Measurements from ENCODE around the gene KLHL17.
"Not testable (repeated sequence)": the region's sequence is repeated elsewhere in the genome, so short reads cannot be mapped to it uniquely, and the experiment has no call there.

The KLHL17 gene

DNA sequence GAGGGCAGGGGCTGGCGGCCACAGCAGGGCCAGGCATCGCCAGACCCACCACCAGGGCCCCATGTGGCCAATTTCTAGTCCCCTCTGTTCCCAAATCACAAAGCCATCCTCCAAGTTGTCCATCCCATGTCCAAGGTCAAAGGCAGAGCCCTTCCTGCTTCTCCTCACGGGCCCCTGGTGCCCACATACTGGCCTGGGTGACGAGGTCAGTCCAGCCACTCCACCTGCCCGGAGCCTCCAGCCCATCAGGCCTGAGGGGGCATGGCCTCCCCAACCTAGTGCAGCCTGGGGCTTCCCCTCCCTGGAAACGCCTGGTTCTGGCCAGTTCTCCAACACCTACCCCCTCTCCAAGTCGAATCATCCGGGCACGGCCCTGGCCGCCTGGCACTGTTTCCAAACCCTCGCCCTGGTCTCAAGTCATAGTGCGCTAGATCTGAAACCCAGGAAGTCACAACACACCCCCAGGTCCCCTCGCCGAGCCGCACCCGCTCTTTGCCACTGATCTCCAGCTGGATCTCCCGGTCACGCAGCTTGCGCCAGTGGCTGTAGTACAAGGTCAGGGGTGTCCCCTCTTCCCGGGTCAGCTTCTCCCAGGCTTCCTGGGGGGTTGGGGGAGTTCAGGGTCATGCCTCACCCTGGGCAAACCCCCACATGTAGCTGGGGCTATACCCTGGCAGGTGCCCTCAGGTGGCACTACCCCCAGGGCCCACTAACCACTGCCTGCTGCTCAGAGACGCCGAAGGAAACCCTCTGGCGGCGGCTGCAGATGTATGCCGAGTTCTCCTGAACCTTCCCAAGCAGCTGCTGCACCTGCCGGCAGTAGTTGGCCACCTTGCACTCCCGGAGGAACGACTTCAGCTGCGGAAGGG is 14.5 kb upstream of the KLHL17 start:
- Histone ChIP-seq H3K27ac (no peak overlapping the region), H3K4me3 (no peak overlapping the region)

DNA sequence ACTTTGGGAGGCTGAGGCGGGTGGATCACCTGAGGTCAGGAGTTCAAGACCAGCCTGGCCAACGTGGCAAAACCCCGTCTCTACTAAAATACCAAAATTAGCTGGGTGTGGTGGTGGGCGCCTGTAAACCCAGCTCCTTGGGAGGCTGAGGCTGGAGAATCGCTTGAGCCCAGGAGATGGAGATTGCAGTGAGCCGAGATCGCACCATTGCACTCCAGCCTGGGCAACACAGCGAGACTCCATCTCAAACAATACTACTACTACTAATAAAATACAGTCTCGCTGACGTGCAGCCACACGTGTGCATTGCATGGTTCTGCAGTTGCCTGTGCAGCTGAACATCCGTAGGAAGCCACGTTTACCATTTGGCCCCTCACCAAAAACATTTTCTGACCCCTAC is 13.6 kb upstream of the KLHL17 start:
- H3K4me3 ChIP-seq, H3K27ac ChIP-seq: not testable (repeated sequence)

GRCh38 chr1:947958-948357 is 12.4 kb upstream of the KLHL17 start:
- Histone ChIP-seq H3K4me3 (no peak overlapping the region), H3K27ac (no peak overlapping the region)

- no peak overlapping the region for H3K4me3 ChIP-seq
- H3K27ac ChIP-seq = no peak overlapping the region
Measured at GRCh38 chr1:950268-950667, 10.1 kb upstream of the KLHL17 start.

DNA sequence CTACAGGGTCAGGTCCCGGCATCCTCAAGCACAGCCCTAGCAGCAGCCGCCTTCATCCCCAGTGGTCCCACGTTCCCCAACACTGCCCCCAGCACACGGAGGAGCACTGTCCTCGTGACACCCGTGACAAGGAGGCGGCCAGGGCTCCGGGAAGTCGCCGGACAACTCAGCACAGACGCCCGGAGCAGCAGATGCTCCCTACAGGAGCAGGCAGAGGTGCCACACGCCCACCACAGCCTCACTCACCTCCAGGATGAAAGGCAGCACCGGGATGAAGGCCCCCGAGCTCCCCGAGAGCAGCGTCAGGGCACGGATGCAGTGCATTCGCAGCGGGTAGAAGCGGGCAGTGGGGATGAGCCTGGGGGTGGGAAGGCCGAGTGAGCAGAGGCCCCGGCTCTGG is 9.5 kb upstream of the KLHL17 start:
- no peak overlapping the region for H3K27ac ChIP-seq
- no peak overlapping the region for H3K4me3 ChIP-seq

DNA sequence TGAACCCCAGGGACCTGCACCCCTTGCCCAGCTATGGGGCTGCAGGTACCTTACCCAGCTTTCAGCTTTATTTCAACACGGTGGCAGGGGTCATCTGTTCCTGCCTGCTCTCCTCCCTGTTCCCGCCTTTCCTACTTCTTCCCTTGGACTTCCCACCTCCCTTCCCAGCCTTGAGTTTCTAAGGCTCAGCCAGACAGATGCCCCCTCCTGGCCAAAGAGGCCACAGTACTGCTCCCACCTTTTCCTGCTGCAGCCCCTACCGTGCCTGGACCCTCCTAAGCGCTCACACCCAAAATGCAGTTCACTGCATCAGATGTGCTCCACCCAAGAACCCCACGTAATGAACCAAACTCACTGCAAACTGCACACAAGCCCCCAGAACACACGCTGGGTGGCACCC is 9.0 kb upstream of the KLHL17 start:
- H3K4me3 ChIP-seq = no peak overlapping the region
- H3K27ac ChIP-seq = no peak overlapping the region

- Histone ChIP-seq H3K27ac (no peak overlapping the region), H3K4me3 (no peak overlapping the region)
Measured at GRCh38 chr1:952201-952600, 8.2 kb upstream of the KLHL17 start.

GRCh38 chr1:952603-953002 is 7.8 kb upstream of the KLHL17 start:
- no peak overlapping the region for H3K4me3 ChIP-seq
- H3K27ac ChIP-seq = no peak overlapping the region

DNA sequence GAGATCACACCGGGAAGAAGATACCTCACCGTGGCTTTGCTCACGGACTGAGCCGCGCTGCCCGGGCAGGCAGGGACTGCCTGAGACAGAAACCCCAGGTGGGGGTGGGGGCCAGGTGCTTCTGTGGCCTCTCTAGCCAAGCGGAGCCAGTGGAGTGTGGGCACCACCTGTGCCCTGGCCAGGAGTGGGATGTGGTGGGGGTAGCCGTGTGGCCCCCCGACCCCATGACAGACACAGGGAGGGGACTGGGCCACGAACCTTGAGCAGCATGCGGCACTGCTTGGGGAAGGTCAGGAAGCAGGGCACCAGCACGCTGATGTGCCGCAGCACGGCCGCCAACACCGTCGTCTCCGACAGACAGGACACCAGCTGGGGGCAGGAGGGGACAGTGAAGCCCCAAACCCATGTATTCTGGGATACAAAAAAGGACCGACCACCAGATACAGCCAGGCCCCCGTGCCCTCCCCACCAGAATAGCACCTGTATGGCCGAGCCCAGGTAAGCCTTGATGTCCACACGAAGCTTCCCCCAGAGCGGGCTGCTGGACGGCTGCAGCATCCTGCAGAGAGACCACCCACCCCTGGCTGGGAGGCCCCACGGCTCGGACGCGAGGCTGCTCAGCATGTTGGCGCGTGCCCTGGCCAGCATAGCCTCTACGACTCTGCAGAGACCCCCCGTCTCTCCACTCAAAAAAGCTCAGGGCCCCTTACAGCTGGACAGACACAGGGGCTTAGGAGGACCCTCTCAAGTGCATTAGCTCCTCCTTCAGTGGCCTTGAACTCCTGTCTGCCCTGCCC is 6.7 kb upstream of the KLHL17 start:
- H3K4me3 ChIP-seq = no peak overlapping the region
- H3K27ac ChIP-seq = no peak overlapping the region

- Histone ChIP-seq H3K27ac (no peak overlapping the region), H3K4me3 (no peak overlapping the region)
Measured at GRCh38 chr1:954927-955326, 5.5 kb upstream of the KLHL17 start.

DNA sequence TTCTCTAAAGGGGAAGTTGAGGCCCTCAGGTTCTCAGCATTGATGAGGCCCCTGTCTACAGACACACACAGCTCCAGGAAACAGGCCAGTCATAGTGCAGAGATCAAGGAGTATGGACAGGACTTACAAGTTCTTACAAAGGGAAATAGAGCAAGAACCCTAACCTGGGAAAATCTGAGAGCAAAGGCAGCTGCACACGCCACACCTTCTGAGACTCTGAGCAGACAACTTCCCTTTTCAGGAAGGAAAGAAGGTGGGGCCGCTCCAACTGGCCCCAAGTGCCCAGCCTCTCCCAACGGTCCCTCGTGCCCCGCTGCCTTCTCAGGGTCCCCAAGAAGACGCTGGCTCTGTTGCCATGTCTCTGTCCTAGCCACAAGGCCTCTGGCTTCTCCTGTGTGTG is 4.9 kb upstream of the KLHL17 start:
- Histone ChIP-seq H3K27ac (no peak overlapping the region), H3K4me3 (no peak overlapping the region)

- Histone ChIP-seq H3K4me3 (no peak overlapping the region), H3K27ac (no peak overlapping the region)
Measured at GRCh38 chr1:956636-957035, 3.7 kb upstream of the KLHL17 start.

GRCh38 chr1:958823-959730 is 1.3 kb upstream of the KLHL17 start, which contains the start of gene NOC2L:
TSS of gene NOC2L (minus strand) at chr1:959256. CDS start at chr1:959240, 16 bp downstream.
- H3K27ac ChIP-seq = peak within 1 kb of the TSS; percentile 10 to 92 (median 80)

GRCh38 chr1:959731-960362 is 537 bp upstream of the KLHL17 start:
- H3K4me3 ChIP-seq = peak overlapping the region; percentile 80 to 99 (median 91)
- H3K27ac ChIP-seq = peak overlapping the region in 11 of 21 experiments; percentile 13 to 78 (median 37)

More at GRCh38 chr1:958823-959730, 1.3 kb upstream of the KLHL17 start, which contains the start of gene NOC2L:
- H3K4me3 ChIP-seq = peak within 1 kb of the TSS; percentile 80 to 99 (median 91)

GRCh38 chr1:961132-961669 is 817 bp downstream of the KLHL17 start:
- H3K4me3 ChIP-seq = peak overlapping the region; percentile 52 to 99 (median 91)
- peak overlapping the region in 7 of 21 experiments; percentile 34 to 74 (median 45) for H3K27ac ChIP-seq

GRCh38 chr1:962381-963300 is 2.3 kb downstream of the KLHL17 start:
- Histone ChIP-seq H3K4me3 (no peak overlapping the region), H3K27ac (no peak overlapping the region)

DNA sequence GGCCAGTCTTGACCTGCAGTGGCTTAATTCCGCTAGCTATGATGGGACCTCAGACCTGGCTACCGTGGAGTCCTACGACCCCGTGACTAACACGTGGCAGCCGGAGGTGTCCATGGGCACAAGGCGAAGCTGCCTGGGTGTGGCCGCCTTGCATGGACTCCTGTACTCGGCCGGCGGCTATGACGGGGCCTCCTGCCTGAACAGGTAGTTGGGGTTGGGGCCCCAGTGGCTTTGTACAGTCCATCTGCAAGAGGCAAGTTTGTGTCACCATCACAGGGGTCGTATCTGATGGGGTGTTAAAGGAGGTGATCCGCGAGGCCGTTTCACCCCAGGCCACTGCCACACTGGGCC is 2.9 kb downstream of the KLHL17 start:
- Histone ChIP-seq H3K27ac (no peak overlapping the region), H3K4me3 (no peak overlapping the region)

Measured in skin epidermis (tissue), 12 donors.